Skeletal muscle tissue (tissue), 2 donors: ENCODE results near the gene POLR3C. TPM values are rescaled to one million over a fixed set of nuclear protein-coding genes. Genes with fewer than 3 reads are reported as not detected.

ENCODE experiments used
- small RNA-seq: library from RNA; depleted of rRNA; stranded (forward); fragments of <200 nt; gene quantifications from one replicate; pipeline ENCODE3, GENCODE V24; 2014
- total RNA-seq: library from RNA; depleted of rRNA; stranded (reverse); fragments of >200 nt; gene quantifications from one replicate; pipeline ENCODE4 v1.2.3, GENCODE V29; 2014

POLR3C gene
- total RNA-seq, 1 donor from 2014 or later, result 22.4 TPM

Small RNA genes within 50 kb of the gene (small RNA-seq; reads per million reads assigned to genes)
- gene MIR6736, result not detected

Other genes with a start within 250 kb of the POLR3C start
- gene GPR89A, start 216.2 kb upstream of the POLR3C start, total RNA-seq, result 24.5 TPM
- under 0.01 TPM for gene PDZK1, start 116.8 kb upstream of the POLR3C start, total RNA-seq
- under 0.01 TPM for gene CD160, start 104.7 kb upstream of the POLR3C start, total RNA-seq
- 13.6 TPM for gene RNF115, start 105 bp upstream of the POLR3C start, total RNA-seq
- 8.9 TPM for gene NUDT17, start 21.4 kb downstream of the POLR3C start, total RNA-seq
- 5.7 TPM for gene PIAS3, start 34.9 kb downstream of the POLR3C start, total RNA-seq
- gene ANKRD35, start 61.7 kb downstream of the POLR3C start, total RNA-seq, result 1.6 TPM
- 3.1 TPM for gene ITGA10, start 85.8 kb downstream of the POLR3C start, total RNA-seq
- gene PEX11B, start 94.5 kb downstream of the POLR3C start, total RNA-seq, result 26.6 TPM
- 36.5 TPM for gene RBM8A, start 103.3 kb downstream of the POLR3C start, total RNA-seq
- gene LIX1L, start 133.8 kb downstream of the POLR3C start, total RNA-seq, result 16.2 TPM
- under 0.01 TPM for gene ANKRD34A, start 140.4 kb downstream of the POLR3C start, total RNA-seq
- gene POLR3GL, start 140.5 kb downstream of the POLR3C start, total RNA-seq, result 17.7 TPM
- 536 TPM for gene TXNIP, start 172.4 kb downstream of the POLR3C start, total RNA-seq
- 439 TPM for gene HJV, start 197.5 kb downstream of the POLR3C start, total RNA-seq